Upper lobe of left lung (tissue), 6 donors: ENCODE data around the gene ISCU. TPM values are rescaled to one million over a fixed set of nuclear protein-coding genes. Genes with fewer than 3 reads are reported as not detected.

Source experiments
- ATAC-seq, 2 donors: fragments of 200-7000 bp; cut with Tn5 transposase; one replicate each; pipeline ENCODE4 v1.9.1; 2022; ENCODE audit warnings: mild to moderate bottlenecking in 2 of 2, moderate library complexity in 2 of 2; ENCODE audit not compliant: low FRiP score in 2 of 2
- DNase-seq, 2 donors: peaks; one replicate each; pipeline ENCODE4 v3.0.0-alpha.2; 2019 to 2020
- H3K27ac ChIP-seq, 4 donors: fragments of 200-600 bp; sonication (generic); one replicate each; pipeline ENCODE4 v1.5.1; 2016 to 2019
- H3K27me3 ChIP-seq, 4 donors: fragments of 200-600 bp; sonication (generic); one replicate each; pipeline ENCODE4 v1.5.1; 2017 to 2019
- H3K36me3 ChIP-seq, 4 donors: fragments of 200-600 bp; sonication (generic); one replicate each; pipeline ENCODE4 v1.5.1; 2016 to 2019
- H3K4me1 ChIP-seq, 4 donors: fragments of 200-600 bp; sonication (generic); one replicate each; pipeline ENCODE4 v1.5.1; 2018 to 2019
- H3K4me3 ChIP-seq, 4 donors: fragments of 200-600 bp; sonication (generic); one replicate each; pipeline ENCODE4 v1.5.1; 2017 to 2019; ENCODE audit warnings: mild to moderate bottlenecking in 2 of 4, moderate library complexity in 1 of 4
- H3K9me3 ChIP-seq, 4 donors: fragments of 200-600 bp; sonication (generic); one replicate each; pipeline ENCODE4 v1.5.1; 2018 to 2019
- EP300 ChIP-seq, 4 donors: sonication (generic); formaldehyde crosslinking; IDR thresholded peaks; one replicate each; pipeline ENCODE4 v1.5.1; 2017; ENCODE audit warnings: antibody characterized with exemption in 4 of 4, control low read depth in 2 of 4
- POLR2A ChIP-seq, 4 donors: fragments of 450-650 bp; IDR thresholded peaks; one replicate each; pipeline ENCODE4 v1.5.1; 2016 to 2017; ENCODE audit warnings: antibody characterized with exemption in 4 of 4, mild to moderate bottlenecking in 2 of 4
- POLR2AphosphoS5 ChIP-seq, 2 donors: sonication (generic); formaldehyde crosslinking; IDR thresholded peaks; one replicate each; pipeline ENCODE4 v1.5.1; 2017; ENCODE audit warnings: antibody characterized with exemption in 2 of 2
- whole genome bisulfite sequencing, 2 donors: methylation state at CpG; one replicate each; pipeline ENCODE4 v1.1.5; 2017 to 2018; 5-methylcytosine and 5-hydroxymethylcytosine counted together
- total RNA-seq, 6 donors: library from RNA; depleted of rRNA in 4 of 6; stranded (reverse); fragments of >200 nt in 4 of 6; gene quantifications; one replicate each; pipeline versions ENCODE4 v1.1.0 to v1.2.1, GENCODE V29; 2016 to 2021
- TF ChIP-seq, protein P1 (sequence below), 6 experiments: fragments of 450-650 bp in 4 of 6; fragments of 200-600 bp in 2 of 6; sonication (generic) in 2 of 6; IDR thresholded peaks; one replicate each; pipeline ENCODE4 v1.5.1; 2016 to 2019; ENCODE audit warnings: antibody characterized with exemption in 6 of 6
- donor health status: DM: no; HTN: no; CAD: no; lungs with moderate emphysema.
- donor health status: DM: no; HTN: yes; CAD: no; lungs with severe emphysema.

ISCU gene
- total RNA-seq, 6 donors from 2014 or later, result 130 to 192 (median 152) TPM

DNA sequence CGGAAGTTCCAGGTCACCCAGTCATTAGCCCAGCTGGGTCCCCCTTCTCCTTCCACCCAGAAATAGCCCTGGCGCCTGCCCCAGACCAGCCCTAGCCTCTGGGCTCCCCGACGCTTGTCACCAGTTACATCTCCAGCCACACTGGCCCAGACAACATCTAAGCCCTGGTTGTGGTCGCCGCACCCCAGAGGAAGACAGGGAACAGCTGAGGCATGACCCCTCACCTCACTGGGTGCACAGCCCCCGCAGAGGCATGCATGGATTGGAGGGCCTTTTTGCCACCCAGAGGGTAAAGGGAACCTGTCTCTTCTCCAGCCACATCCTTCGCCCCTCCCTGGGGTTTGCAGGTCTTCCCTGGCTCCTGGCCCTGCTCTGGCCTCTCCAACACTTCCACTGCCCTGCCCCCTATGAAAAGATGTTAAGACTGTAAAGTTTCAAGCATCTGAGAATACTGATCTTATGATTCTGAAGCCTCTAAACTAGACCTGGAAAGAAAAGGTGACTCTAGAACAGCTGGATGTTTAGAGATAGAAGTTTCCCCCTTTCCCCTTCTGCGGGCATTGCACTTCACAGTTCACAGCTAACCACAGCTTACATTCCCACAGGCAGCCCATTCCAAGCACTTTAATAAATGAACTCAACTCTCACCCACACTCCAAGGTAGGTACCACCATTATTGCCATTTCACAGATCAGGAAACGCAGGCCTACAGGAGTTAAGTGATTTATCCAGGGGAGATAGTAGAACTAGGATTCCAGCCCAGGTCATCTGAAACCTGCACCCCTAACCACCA lies 20.8 kb downstream of the ISCU start:
- ATAC-seq (no peak), DNase-seq (no peak)
- Histone ChIP-seq H3K4me1 (peaks cover 0 to 7% (median 0%) of the 10 kb centered on the region in 4 donors), H3K27ac (peak overlapping the region in 1 of 4 donors; percentile 15), H3K36me3 (no peaks in the 10 kb centered on the region), H3K27me3 (no peaks in the 10 kb centered on the region), H3K4me3 (no peak overlapping the region), H3K9me3 (no peaks in the 10 kb centered on the region)
- WGBS, 2 donors, result 75 to 80% methylated on average over 7 to 10 of the region's 10 CpGs
- TF ChIP-seq EP300 (IDR thresholded peaks at IDR 0.05) (no peak), POLR2AphosphoS5 (IDR thresholded peaks at IDR 0.05) (no peak)
- TF ChIP-seq, protein P1, sequence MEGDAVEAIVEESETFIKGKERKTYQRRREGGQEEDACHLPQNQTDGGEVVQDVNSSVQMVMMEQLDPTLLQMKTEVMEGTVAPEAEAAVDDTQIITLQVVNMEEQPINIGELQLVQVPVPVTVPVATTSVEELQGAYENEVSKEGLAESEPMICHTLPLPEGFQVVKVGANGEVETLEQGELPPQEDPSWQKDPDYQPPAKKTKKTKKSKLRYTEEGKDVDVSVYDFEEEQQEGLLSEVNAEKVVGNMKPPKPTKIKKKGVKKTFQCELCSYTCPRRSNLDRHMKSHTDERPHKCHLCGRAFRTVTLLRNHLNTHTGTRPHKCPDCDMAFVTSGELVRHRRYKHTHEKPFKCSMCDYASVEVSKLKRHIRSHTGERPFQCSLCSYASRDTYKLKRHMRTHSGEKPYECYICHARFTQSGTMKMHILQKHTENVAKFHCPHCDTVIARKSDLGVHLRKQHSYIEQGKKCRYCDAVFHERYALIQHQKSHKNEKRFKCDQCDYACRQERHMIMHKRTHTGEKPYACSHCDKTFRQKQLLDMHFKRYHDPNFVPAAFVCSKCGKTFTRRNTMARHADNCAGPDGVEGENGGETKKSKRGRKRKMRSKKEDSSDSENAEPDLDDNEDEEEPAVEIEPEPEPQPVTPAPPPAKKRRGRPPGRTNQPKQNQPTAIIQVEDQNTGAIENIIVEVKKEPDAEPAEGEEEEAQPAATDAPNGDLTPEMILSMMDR (IDR thresholded peaks at IDR 0.05), result no peak

DNA sequence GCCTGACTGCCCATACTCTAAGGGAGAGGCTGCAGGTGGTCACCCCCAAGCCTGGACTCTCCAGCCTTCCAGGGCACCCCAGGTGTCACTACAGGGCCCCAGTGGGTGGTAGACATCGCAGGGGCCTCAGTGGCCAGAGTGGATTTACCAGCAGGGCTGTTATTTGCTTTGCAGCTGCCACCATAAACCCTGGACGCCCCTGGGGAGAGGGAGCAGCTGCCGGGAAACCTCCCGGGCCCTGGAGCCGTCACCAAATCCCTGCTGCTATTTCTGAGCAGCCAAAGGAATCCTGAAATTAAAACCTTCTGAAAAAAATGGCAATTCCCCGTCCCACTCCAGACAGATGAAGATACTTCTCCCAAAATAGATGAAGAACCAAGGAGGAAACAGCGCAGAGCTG lies 21.6 kb downstream of the ISCU start:
- Histone ChIP-seq H3K27me3 (no peaks in the 10 kb centered on the region), H3K4me3 (no peak overlapping the region), H3K36me3 (no peaks in the 10 kb centered on the region), H3K4me1 (peaks cover 0 to 7% (median 0%) of the 10 kb centered on the region in 4 donors), H3K27ac (no peak overlapping the region), H3K9me3 (no peaks in the 10 kb centered on the region)
- ATAC-seq, result no peak
- no peak for TF ChIP-seq EP300 (IDR thresholded peaks at IDR 0.05)
- no peak for TF ChIP-seq POLR2AphosphoS5 (IDR thresholded peaks at IDR 0.05)
- no peak for TF ChIP-seq POLR2A (IDR thresholded peaks at IDR 0.05)
- TF ChIP-seq, protein P1 (IDR thresholded peaks at IDR 0.05), result no peak
- WGBS, 2 donors, result 40 to 72% methylated on average over 6 to 7 of the region's 7 CpGs
- DNase-seq, result peak in 1 of 2 donors; percentile 50

DNA sequence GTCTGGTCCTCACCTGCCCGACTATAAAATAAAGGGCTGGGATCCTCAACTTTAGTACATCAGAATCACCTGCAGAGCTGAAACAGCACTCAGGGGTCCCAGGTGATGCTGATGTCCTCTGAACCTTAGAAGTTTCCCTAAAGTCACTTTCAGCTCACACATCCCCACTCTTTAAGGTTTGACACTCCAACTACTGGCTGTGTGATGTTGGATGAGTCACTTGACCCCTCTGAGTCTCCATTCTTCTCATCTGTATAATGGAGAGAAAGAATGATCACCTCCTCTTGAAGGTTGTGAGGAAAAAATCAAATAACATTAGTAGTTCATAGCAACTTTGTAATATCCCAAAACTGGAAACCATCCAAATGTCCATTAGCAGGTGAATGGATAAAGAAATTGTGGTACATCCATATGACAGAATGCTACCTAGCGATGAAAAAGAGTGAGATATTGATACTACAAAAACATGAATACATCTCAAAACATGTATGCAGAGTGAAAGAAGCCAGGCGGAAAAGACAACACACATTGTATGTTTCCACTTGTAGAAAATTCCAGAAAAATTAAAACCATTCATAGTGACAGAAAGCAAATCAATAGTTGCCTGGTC lies 22.2 kb downstream of the ISCU start:
- Histone ChIP-seq H3K4me3 (no peak overlapping the region), H3K4me1 (peaks cover 0 to 7% (median 0%) of the 10 kb centered on the region in 4 donors), H3K27ac (no peak overlapping the region), H3K36me3 (no peaks in the 10 kb centered on the region), H3K9me3 (no peaks in the 10 kb centered on the region), H3K27me3 (no peaks in the 10 kb centered on the region)
- no peak for TF ChIP-seq POLR2AphosphoS5 (IDR thresholded peaks at IDR 0.05)
- TF ChIP-seq, protein P1 (IDR thresholded peaks at IDR 0.05), result no peak
- TF ChIP-seq POLR2A (IDR thresholded peaks at IDR 0.05), result no peak
- TF ChIP-seq EP300 (IDR thresholded peaks at IDR 0.05), result no peak
- WGBS, 2 donors, result 82 to 88% methylated on average over 3 of the region's 3 CpGs
- ATAC-seq (no peak), DNase-seq (no peak)

DNA sequence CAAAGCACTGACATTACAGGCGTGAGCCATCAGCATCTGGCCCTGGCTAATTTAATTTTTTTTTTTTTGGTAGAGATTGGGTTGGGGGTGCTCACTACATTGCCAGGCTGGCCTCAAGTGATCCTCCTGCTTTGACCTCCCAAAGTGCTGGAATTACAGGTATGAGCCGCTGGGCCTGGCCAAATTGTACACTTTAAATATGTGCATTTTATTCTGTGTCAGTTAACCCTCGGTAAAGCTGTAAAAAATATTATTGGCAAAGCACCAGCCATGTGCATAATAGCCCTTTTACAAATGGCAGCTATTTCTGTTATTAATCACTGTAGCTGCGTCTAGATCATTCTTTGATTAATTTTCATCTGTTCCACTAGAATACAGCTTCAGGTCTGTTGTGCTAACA lies 23.5 kb downstream of the ISCU start:
- TF ChIP-seq, protein P1 (IDR thresholded peaks at IDR 0.05), result no peak
- TF ChIP-seq POLR2A (IDR thresholded peaks at IDR 0.05) (no peak), POLR2AphosphoS5 (IDR thresholded peaks at IDR 0.05) (no peak), EP300 (IDR thresholded peaks at IDR 0.05) (no peak)
- Histone ChIP-seq H3K9me3 (no peaks in the 10 kb centered on the region), H3K4me1 (peaks cover 0 to 7% (median 0%) of the 10 kb centered on the region in 4 donors), H3K4me3 (no peak overlapping the region), H3K27ac (no peak overlapping the region), H3K27me3 (no peaks in the 10 kb centered on the region), H3K36me3 (no peaks in the 10 kb centered on the region)
- WGBS, 2 donors, result 70 to 78% methylated on average over 4 of the region's 4 CpGs
- no peak for ATAC-seq
- no peak for DNase-seq
